CD4-positive, alpha-beta memory T cell (primary cell): ENCODE measurements around the gene NFE2L3. TPM values are rescaled to one million over a fixed set of nuclear protein-coding genes. Genes with fewer than 3 reads are reported as not detected.
"Not testable (repeated sequence)": the region's sequence is repeated elsewhere in the genome, so short reads cannot be mapped to it uniquely, and the experiment has no call there.

ENCODE experiments used
- CTCF ChIA-PET: fragments of 350-600 bp; sonication (Branson Sonifier 250); formaldehyde crosslinking; loops from one replicate; lab custom pipeline; 2021; ENCODE audit warnings: inconsistent platforms; ENCODE audit not compliant: partially characterized antibody; lab: Charles Lee
- POLR2A ChIA-PET: fragments of 350-600 bp; sonication (Branson Sonifier 250); formaldehyde crosslinking; loops from one replicate; lab custom pipeline; 2021; ENCODE audit not compliant: partially characterized antibody; lab: Charles Lee
- DNase-seq, 5 donors: peaks; one replicate each; pipeline versions ENCODE4 v3.0.0 to v3.0.0-alpha.2; 2020 to 2022; ENCODE audit warnings: mixed read lengths in 1 of 5
- H3K27ac ChIP-seq: one replicate; pipeline ENCODE4 v1.7.0; 2013; ENCODE audit warnings: low read depth, low read length
- H3K27me3 ChIP-seq: 2 replicates; pipeline ENCODE4 v1.7.0; 2013; ENCODE audit warnings: mild to moderate bottlenecking, low read length, moderate library complexity; ENCODE audit not compliant: insufficient read depth
- H3K36me3 ChIP-seq: 2 replicates; pipeline ENCODE4 v1.7.0; 2013; ENCODE audit warnings: mild to moderate bottlenecking, low read length, moderate library complexity; ENCODE audit not compliant: insufficient read depth
- H3K4me1 ChIP-seq: 2 replicates; pipeline ENCODE4 v1.7.0; 2013; ENCODE audit warnings: mild to moderate bottlenecking, low read length, moderate library complexity; ENCODE audit not compliant: insufficient read depth
- H3K4me3 ChIP-seq, 2 donors: one replicate each; pipeline ENCODE4 v1.7.0; 2013; ENCODE audit warnings: low read length in 2 of 2, mild to moderate bottlenecking in 1 of 2
- H3K9me3 ChIP-seq, 2 donors: one replicate each; pipeline ENCODE4 v1.7.0; 2013; ENCODE audit warnings: low read length in 2 of 2, control low read depth in 1 of 2; ENCODE audit not compliant: control insufficient read depth in 1 of 2
- H3K27ac Mint-ChIP-seq, 7 donors: one replicate each; pipeline ENCODE4 v1.8.0; 2020 to 2021; ENCODE audit warnings: mixed read lengths in 7 of 7, mild to moderate bottlenecking in 6 of 7, inconsistent platforms in 3 of 7, moderate library complexity in 3 of 7
- H3K27me3 Mint-ChIP-seq, 2 donors: one replicate each; pipeline ENCODE4 v1.8.0; 2020 to 2021; ENCODE audit warnings: mixed read lengths in 2 of 2
- H3K36me3 Mint-ChIP-seq, 2 donors: one replicate each; pipeline ENCODE4 v1.8.0; 2020 to 2021; ENCODE audit warnings: mixed read lengths in 2 of 2, inconsistent platforms in 1 of 2, mild to moderate bottlenecking in 1 of 2
- H3K4me1 Mint-ChIP-seq, 4 donors: one replicate each; pipeline ENCODE4 v1.8.0; 2020 to 2021; ENCODE audit warnings: mixed read lengths in 4 of 4, mild to moderate bottlenecking in 1 of 4
- H3K4me3 Mint-ChIP-seq, 8 donors: one replicate each; pipeline ENCODE4 v1.8.0; 2020 to 2021; ENCODE audit warnings: mixed read lengths in 8 of 8, mild to moderate bottlenecking in 7 of 8, moderate library complexity in 6 of 8, inconsistent platforms in 3 of 8
- H3K9me3 Mint-ChIP-seq, 8 donors: one replicate each; pipeline ENCODE4 v1.8.0; 2020 to 2021; ENCODE audit warnings: mixed read lengths in 8 of 8, mild to moderate bottlenecking in 5 of 8, inconsistent platforms in 3 of 8, moderate library complexity in 1 of 8
- intact Hi-C: fragments of 100-400 bp; cut with micrococcal nuclease; formaldehyde crosslinking; loops from one replicate; pipeline ENCODE4 v1.15.1; 2023
- polyA plus RNA-seq, 2 donors: library from polyadenylated mRNA; unstranded; fragments of 300-500 nt; fragmentation: Illumina TruSeq; gene quantifications; one replicate each; pipeline ENCODE4 v1.2.3, GENCODE V29; 2021
- total RNA-seq, 2 experiments: library from RNA; stranded (reverse); gene quantifications; one replicate each; pipeline ENCODE4 v1.2.3, GENCODE V29; 2021

The NFE2L3 gene
- total and polyA plus RNA-seq, 4 experiments from 2014 or later: 7.5 to 9.6 (median 7.9) TPM

GRCh38 chr7:26184281-26185101 is 32.5 kb downstream of the NFE2L3 start:
- ChIA-PET CTCF (interaction anchor here (0.9 to 1.0 kb wide), 2 partner anchors 14 to 33 kb away, joined by 3 to 5 read pairs; partner anchors contain the start of gene NFE2L3), POLR2A (interaction anchor here (0.7 to 13.7 kb wide), 5 partner anchors 12 to 90 kb away, joined by 3 to 369 read pairs (median 7); partner anchors contain the start of genes CBX3, HNRNPA2B1 and NFE2L3)
- H3K27ac ChIP-seq: peak overlapping the region; percentile 7
- DNase-seq, H3K4me3 ChIP-seq, H3K36me3 ChIP-seq, H3K9me3 ChIP-seq, H3K27me3 Mint-ChIP-seq, intact Hi-C loops, H3K27me3 ChIP-seq, H3K9me3 Mint-ChIP-seq: not testable (repeated sequence)
- peaks cover 62% of the 10 kb centered on the region for H3K4me1 ChIP-seq
- Mint-ChIP-seq H3K4me3 (peak overlapping the region in 2 of 8 donors; percentile 15 to 55), H3K36me3 (peaks cover 29 to 54% of the 10 kb centered on the region in 2 donors), H3K4me1 (peaks cover 50 to 87% (median 70%) of the 10 kb centered on the region in 4 donors), H3K27ac (peak overlapping the region; percentile 44 to 88 (median 60))

GRCh38 chr7:26185131-26185843 is 33.3 kb downstream of the NFE2L3 start:
- DNase-seq: no peak
- H3K27ac Mint-ChIP-seq: peak overlapping the region; percentile 60 to 88 (median 79)
- POLR2A ChIA-PET: interaction anchor here (0.7 to 13.7 kb wide), 4 partner anchors 12 to 91 kb away, joined by 3 to 369 read pairs (median 6); partner anchors contain the start of genes CBX3, HNRNPA2B1 and NFE2L3

GRCh38 chr7:26185844-26186180 is 33.8 kb downstream of the NFE2L3 start:
- Histone ChIP-seq H3K27ac (no peak overlapping the region), H3K4me1 (peaks cover 65% of the 10 kb centered on the region), H3K36me3 (peaks cover 20% of the 10 kb centered on the region), H3K4me3 (no peak overlapping the region), H3K27me3 (no peaks in the 10 kb centered on the region), H3K9me3 (no peaks in the 10 kb centered on the region)
- H3K4me3 Mint-ChIP-seq: peak overlapping the region in 1 of 8 donors; percentile 55
- H3K36me3 Mint-ChIP-seq: peaks cover 40 to 66% of the 10 kb centered on the region in 2 donors
- ChIA-PET POLR2A (interaction anchor here (1.9 to 13.7 kb wide), 2 partner anchors 11 to 28 kb away, joined by 4 to 369 read pairs; partner anchors contain the start of genes CBX3 and HNRNPA2B1), CTCF (no interaction called here)
- H3K9me3 Mint-ChIP-seq: peaks cover 0 to 9% (median 0%) of the 10 kb centered on the region in 8 donors
- DNase-seq: no peak
- peaks cover 47 to 86% (median 70%) of the 10 kb centered on the region in 4 donors for H3K4me1 Mint-ChIP-seq
- peak overlapping the region; percentile 60 to 88 (median 79) for H3K27ac Mint-ChIP-seq
- intact Hi-C loops: no loop called here
- no peaks in the 10 kb centered on the region for H3K27me3 Mint-ChIP-seq

More at GRCh38 chr7:26185131-26185843, 33.3 kb downstream of the NFE2L3 start:
- H3K4me3 ChIP-seq: no peak overlapping the region
- peaks cover 15% of the 10 kb centered on the region for H3K36me3 ChIP-seq
- H3K9me3 Mint-ChIP-seq: peaks cover 0 to 9% (median 0%) of the 10 kb centered on the region in 8 donors
- intact Hi-C loops: no loop called here
- no peaks in the 10 kb centered on the region for H3K9me3 ChIP-seq
- H3K27ac ChIP-seq: peak overlapping the region; percentile 7
- CTCF ChIA-PET: no interaction called here
- no peaks in the 10 kb centered on the region for H3K27me3 ChIP-seq
- no peaks in the 10 kb centered on the region for H3K27me3 Mint-ChIP-seq
- H3K36me3 Mint-ChIP-seq: peaks cover 35 to 61% of the 10 kb centered on the region in 2 donors
- H3K4me1 Mint-ChIP-seq: peaks cover 45 to 86% (median 69%) of the 10 kb centered on the region in 4 donors
- H3K4me1 ChIP-seq: peaks cover 60% of the 10 kb centered on the region
- peak overlapping the region in 2 of 8 donors; percentile 15 to 55 for H3K4me3 Mint-ChIP-seq

GRCh38 chr7:26186364-26187311 is 34.6 kb downstream of the NFE2L3 start:
- Mint-ChIP-seq H3K4me3 (peak overlapping the region in 2 of 8 donors; percentile 1 to 17), H3K36me3 (peaks cover 43 to 73% of the 10 kb centered on the region in 2 donors)
- no peak overlapping the region for H3K27ac ChIP-seq

GRCh38 chr7:26187380-26188205 is 35.6 kb downstream of the NFE2L3 start:
- ChIA-PET CTCF (interaction anchor here (0.9 to 3.8 kb wide), 8 partner anchors 10 to 117 kb away, joined by 3 to 34 read pairs (median 4); partner anchors contain the start of gene NFE2L3), POLR2A (interaction anchor here (1.1 to 13.7 kb wide), 10 partner anchors 8 to 109 kb away, joined by 3 to 369 read pairs (median 14); partner anchors contain the start of genes CBX3, HNRNPA2B1 and NFE2L3)
- H3K27me3 ChIP-seq: no peaks in the 10 kb centered on the region
- H3K4me1 Mint-ChIP-seq: peaks cover 51 to 90% (median 74%) of the 10 kb centered on the region in 4 donors
- H3K36me3 Mint-ChIP-seq: peaks cover 52 to 81% of the 10 kb centered on the region in 2 donors
- peak overlapping the region; percentile 52 to 99 (median 75) for H3K27ac Mint-ChIP-seq
- no peaks in the 10 kb centered on the region for H3K27me3 Mint-ChIP-seq
- peak overlapping the region in 3 of 8 donors; percentile 7 to 55 (median 17) for H3K4me3 Mint-ChIP-seq
- no peak for DNase-seq
- no peaks in the 10 kb centered on the region for H3K9me3 ChIP-seq
- no peak overlapping the region for H3K4me3 ChIP-seq
- H3K27ac ChIP-seq: no peak overlapping the region
- peaks cover 74% of the 10 kb centered on the region for H3K4me1 ChIP-seq
- intact Hi-C loops: loop anchor here (1.0 kb wide), 1 partner anchor 11 kb away; no protein-coding TSS in a partner anchor
- H3K36me3 ChIP-seq: peaks cover 36% of the 10 kb centered on the region
- H3K9me3 Mint-ChIP-seq: peaks cover 0 to 6% (median 0%) of the 10 kb centered on the region in 8 donors

More at GRCh38 chr7:26186364-26187311, 34.6 kb downstream of the NFE2L3 start:
- peaks cover 28% of the 10 kb centered on the region for H3K36me3 ChIP-seq
- Mint-ChIP-seq H3K4me1 (peaks cover 49 to 89% (median 71%) of the 10 kb centered on the region in 4 donors), H3K27ac (peak overlapping the region; percentile 30 to 99 (median 80)), H3K27me3 (no peaks in the 10 kb centered on the region), H3K9me3 (peaks cover 0 to 8% (median 0%) of the 10 kb centered on the region in 8 donors)
- no peak for DNase-seq
- ChIA-PET POLR2A (interaction anchor here (2.6 to 13.7 kb wide), 5 partner anchors 10 to 35 kb away, joined by 9 to 369 read pairs (median 28); partner anchors contain the start of genes CBX3, HNRNPA2B1 and NFE2L3), CTCF (interaction anchor here (0.8 to 3.8 kb wide), 5 partner anchors 11 to 96 kb away, joined by 3 to 34 read pairs (median 3); partner anchors contain the start of gene NFE2L3)
- no peak overlapping the region for H3K4me3 ChIP-seq
- peaks cover 72% of the 10 kb centered on the region for H3K4me1 ChIP-seq
- no peaks in the 10 kb centered on the region for H3K27me3 ChIP-seq
- no peaks in the 10 kb centered on the region for H3K9me3 ChIP-seq
- intact Hi-C loops: no loop called here
